CD4-positive, CD25-positive, alpha-beta regulatory T cell (primary cell): Measurements from ENCODE around the gene HOXB9. TPM values are rescaled to one million over a fixed set of nuclear protein-coding genes. Genes with fewer than 3 reads are reported as not detected.

Source experiments
- ATAC-seq, 2 donors: fragments of 150-1000 bp; cut with Tn5 transposase; one replicate each; pipeline ENCODE4 v1.10.0; 2021; ENCODE audit warnings: low read depth in 2 of 2, moderate number of reproducible peaks in 2 of 2, moderate library complexity in 1 of 2
- DNase-seq, 3 donors: peaks; one replicate each; pipeline versions ENCODE4 v3.0.0 to v3.0.0-alpha.2; 2012 to 2022; ENCODE audit warnings: mixed read lengths in 1 of 3
- H3K27ac ChIP-seq: one replicate; pipeline ENCODE4 v1.7.0; 2013; ENCODE audit warnings: mild to moderate bottlenecking, low read length; ENCODE audit not compliant: insufficient read depth, poor library complexity, severe bottlenecking
- H3K27me3 ChIP-seq: one replicate; pipeline ENCODE4 v1.7.0; 2013; ENCODE audit warnings: low read length; ENCODE audit not compliant: control insufficient read depth, insufficient read depth
- H3K36me3 ChIP-seq: one replicate; pipeline ENCODE4 v1.7.0; 2013; ENCODE audit warnings: mild to moderate bottlenecking, low read length, moderate library complexity; ENCODE audit not compliant: control insufficient read depth, insufficient read depth
- H3K4me1 ChIP-seq: 2 replicates; pipeline ENCODE4 v1.7.0; 2013; ENCODE audit warnings: mild to moderate bottlenecking, low read length; ENCODE audit not compliant: insufficient read depth, control insufficient read depth, poor library complexity, severe bottlenecking
- H3K4me3 ChIP-seq: one replicate; pipeline ENCODE4 v1.7.0; 2013; ENCODE audit warnings: low read depth, mild to moderate bottlenecking, low read length, moderate library complexity
- H3K9me3 ChIP-seq, 2 experiments: 1 replicate in 1 of 2; 2 replicates in 1 of 2; pipeline ENCODE4 v1.7.0; 2013; ENCODE audit warnings: low read length in 2 of 2, mild to moderate bottlenecking in 1 of 2, moderate library complexity in 1 of 2; ENCODE audit not compliant: control insufficient read depth in 2 of 2
- H3K27ac Mint-ChIP-seq, 3 donors: one replicate each; pipeline ENCODE4 v1.8.0; 2020 to 2022; ENCODE audit warnings: mild to moderate bottlenecking in 3 of 3, mixed read lengths in 3 of 3, moderate library complexity in 2 of 3
- H3K27me3 Mint-ChIP-seq: one replicate; pipeline ENCODE4 v1.8.0; 2022; ENCODE audit warnings: mild to moderate bottlenecking, mixed read lengths
- H3K36me3 Mint-ChIP-seq: one replicate; pipeline ENCODE4 v1.8.0; 2020; ENCODE audit warnings: mixed read lengths
- H3K4me1 Mint-ChIP-seq, 4 donors: one replicate each; pipeline ENCODE4 v1.8.0; 2020 to 2022; ENCODE audit warnings: mixed read lengths in 4 of 4, mild to moderate bottlenecking in 1 of 4
- H3K4me3 Mint-ChIP-seq, 4 donors: one replicate each; pipeline ENCODE4 v1.8.0; 2020 to 2022; ENCODE audit warnings: mild to moderate bottlenecking in 4 of 4, mixed read lengths in 4 of 4, moderate library complexity in 3 of 4
- H3K9me3 Mint-ChIP-seq, 7 donors: one replicate each; pipeline ENCODE4 v1.8.0; 2020 to 2022; ENCODE audit warnings: mixed read lengths in 7 of 7, mild to moderate bottlenecking in 3 of 7, moderate library complexity in 2 of 7
- polyA plus RNA-seq, 4 donors: library from polyadenylated mRNA; unstranded; fragments of 300-500 nt; fragmentation: Illumina TruSeq; gene quantifications; one replicate each; pipeline ENCODE4 v1.2.3, GENCODE V29; 2021
- total RNA-seq: library from RNA; stranded (reverse); gene quantifications from one replicate; pipeline ENCODE4 v1.2.3, GENCODE V29; 2022

The HOXB9 gene
- total and polyA plus RNA-seq, 5 donors from 2014 or later = 0.25 TPM; not detected in 4

DNA sequence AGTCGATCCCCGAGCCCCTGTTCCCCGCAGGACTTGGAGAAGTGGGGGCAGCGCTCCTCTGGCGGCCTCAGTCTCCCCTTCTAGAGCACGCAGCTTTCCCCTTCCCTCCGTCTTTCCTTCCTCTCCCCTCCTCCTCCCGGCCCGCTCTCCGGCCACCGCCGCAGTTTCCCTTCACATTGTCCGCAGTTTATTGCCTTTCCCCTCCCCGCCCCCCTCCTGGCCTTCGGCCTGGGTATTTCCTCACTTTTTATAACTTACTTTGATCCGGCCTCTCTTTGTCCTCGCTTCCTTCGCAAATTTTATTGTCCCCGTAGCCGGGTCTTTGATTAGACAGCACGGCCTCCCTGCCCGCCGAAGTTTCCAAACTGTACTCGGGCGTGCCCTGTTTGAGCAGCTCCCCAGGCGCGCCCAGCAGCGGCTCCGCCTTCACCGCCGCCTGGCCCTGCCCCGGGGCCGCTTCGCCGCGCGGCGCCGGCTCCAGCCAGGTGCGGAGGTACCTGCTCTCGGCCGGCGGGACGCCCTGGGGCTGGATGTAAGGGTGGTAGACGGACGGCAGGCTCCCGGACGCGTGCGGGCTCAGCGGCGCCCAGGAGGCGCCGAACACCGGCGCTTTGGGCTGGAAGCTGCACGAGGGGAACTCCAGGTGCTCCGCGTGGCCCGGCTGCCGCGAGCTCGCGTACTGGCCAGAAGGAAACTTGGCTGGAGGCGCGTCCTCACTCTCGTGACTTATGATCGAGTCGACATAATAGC is 488 bp downstream of the HOXB9 start:
- Histone ChIP-seq H3K27me3 (peaks cover 58% of the 10 kb centered on the region), H3K9me3 (no peaks in the 10 kb centered on the region), H3K27ac (no peak overlapping the region), H3K4me1 (peaks cover 27% of the 10 kb centered on the region), H3K36me3 (no peaks in the 10 kb centered on the region), H3K4me3 (peak overlapping the region; percentile 44)
- Mint-ChIP-seq H3K4me1 (peaks cover 0 to 21% (median 8%) of the 10 kb centered on the region in 4 donors), H3K4me3 (peak overlapping the region; percentile 65 to 87 (median 78)), H3K9me3 (peaks cover 0 to 2% (median 0%) of the 10 kb centered on the region in 7 donors), H3K27ac (no peak overlapping the region), H3K36me3 (no peaks in the 10 kb centered on the region), H3K27me3 (peaks cover 87% of the 10 kb centered on the region)
- DNase-seq (peak in 1 of 3 donors; percentile 42), ATAC-seq (peak; percentile 55 to 56)

DNA sequence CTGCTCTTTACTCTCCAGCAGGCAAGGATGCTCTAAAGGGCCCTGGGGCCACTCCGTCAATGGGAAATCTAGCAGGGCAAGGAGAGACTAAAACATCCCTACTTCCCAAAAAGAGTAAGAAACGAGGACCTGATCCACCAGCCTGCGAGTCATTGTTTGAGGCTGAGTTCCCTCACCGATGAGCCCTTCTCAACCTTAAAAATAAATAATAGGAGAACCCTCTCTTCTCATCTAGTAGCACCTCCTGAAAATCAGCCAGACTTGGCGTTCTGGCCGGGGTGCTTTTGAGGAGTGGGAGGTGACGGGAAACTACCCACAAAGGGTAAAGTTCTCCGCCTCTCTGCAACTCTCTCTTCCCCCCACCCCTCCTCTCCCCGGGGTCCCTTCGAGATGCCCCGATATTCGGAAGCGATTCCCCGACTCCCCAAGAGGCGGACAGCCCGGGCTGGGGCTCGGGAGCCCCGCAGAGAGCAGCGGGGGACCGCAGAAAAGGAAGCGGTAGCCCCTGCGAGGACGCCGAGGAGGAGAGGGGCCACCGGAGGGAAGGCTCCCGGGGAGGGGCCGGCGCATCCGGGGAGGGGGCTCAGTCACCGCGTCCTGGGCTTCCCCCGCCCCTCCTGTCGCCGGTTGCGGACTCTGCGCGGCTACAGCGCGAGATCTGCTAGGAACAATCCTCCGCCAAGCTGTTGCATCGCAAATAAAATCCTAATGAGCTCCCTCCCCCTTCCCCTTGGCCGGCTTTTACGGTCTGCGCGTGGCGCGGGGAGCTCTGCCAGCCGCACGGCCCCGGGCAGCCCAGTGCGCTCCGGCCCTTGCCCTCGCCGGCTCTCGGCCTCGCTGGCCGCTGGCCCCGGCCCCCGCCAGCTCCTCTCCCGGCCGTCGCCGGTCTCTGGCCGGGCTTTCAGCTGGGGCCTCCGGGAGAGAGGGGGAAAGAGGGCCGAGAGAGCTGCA is 1.3 kb downstream of the HOXB9 start:
- peaks cover 55% of the 10 kb centered on the region for H3K27me3 ChIP-seq
- Mint-ChIP-seq H3K27ac (no peak overlapping the region), H3K27me3 (peaks cover 86% of the 10 kb centered on the region), H3K36me3 (no peaks in the 10 kb centered on the region), H3K4me3 (peak overlapping the region; percentile 23 to 87 (median 74)), H3K9me3 (peaks cover 0 to 2% (median 0%) of the 10 kb centered on the region in 7 donors), H3K4me1 (peaks cover 0 to 21% (median 8%) of the 10 kb centered on the region in 4 donors)
- H3K36me3 ChIP-seq = no peaks in the 10 kb centered on the region
- H3K4me3 ChIP-seq = no peak overlapping the region
- DNase-seq (peak in 1 of 3 donors; percentile 24), ATAC-seq (peak in 1 of 2 donors; percentile 19)
- H3K9me3 ChIP-seq = no peaks in the 10 kb centered on the region
- H3K4me1 ChIP-seq = peaks cover 27% of the 10 kb centered on the region
- H3K27ac ChIP-seq = no peak overlapping the region

DNA sequence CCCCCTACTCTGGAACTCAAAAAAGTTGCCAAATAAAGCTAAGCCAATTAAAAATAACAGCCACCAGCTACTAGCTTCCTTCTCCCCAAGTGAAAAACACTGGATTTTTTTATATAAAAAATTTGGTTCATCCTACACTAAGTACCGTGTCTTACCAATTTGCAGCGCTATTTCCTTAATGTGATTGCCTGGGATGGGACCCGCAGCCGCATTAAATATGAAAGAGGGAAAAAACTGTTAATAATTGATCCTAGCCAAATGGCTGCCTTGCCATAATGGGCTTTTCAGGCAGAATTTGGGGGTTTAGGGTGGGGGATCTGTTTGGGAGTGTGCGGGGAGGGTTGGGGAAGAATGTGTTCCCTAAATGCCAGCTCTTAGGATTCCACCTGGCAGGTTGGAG is 2.0 kb downstream of the HOXB9 start:
- peaks cover 0 to 2% (median 0%) of the 10 kb centered on the region in 7 donors for H3K9me3 Mint-ChIP-seq
- H3K4me3 ChIP-seq = no peak overlapping the region
- no peak overlapping the region for H3K27ac ChIP-seq
- no peaks in the 10 kb centered on the region for H3K36me3 Mint-ChIP-seq
- H3K4me3 Mint-ChIP-seq = peak overlapping the region in 3 of 4 donors; percentile 32 to 71 (median 68)
- H3K36me3 ChIP-seq = no peaks in the 10 kb centered on the region
- H3K9me3 ChIP-seq = no peaks in the 10 kb centered on the region
- ATAC-seq (no peak), DNase-seq (no peak)
- no peak overlapping the region for H3K27ac Mint-ChIP-seq
- H3K27me3 ChIP-seq = peaks cover 52% of the 10 kb centered on the region
- H3K4me1 Mint-ChIP-seq = peaks cover 0 to 25% (median 8%) of the 10 kb centered on the region in 4 donors
- peaks cover 86% of the 10 kb centered on the region for H3K27me3 Mint-ChIP-seq
- H3K4me1 ChIP-seq = peaks cover 27% of the 10 kb centered on the region

GRCh38 chr17:48623583-48623982 is 2.6 kb downstream of the HOXB9 start:
- no peaks in the 10 kb centered on the region for H3K36me3 Mint-ChIP-seq
- H3K4me1 ChIP-seq = peaks cover 30% of the 10 kb centered on the region
- H3K4me3 ChIP-seq = no peak overlapping the region
- H3K9me3 ChIP-seq = no peaks in the 10 kb centered on the region
- DNase-seq (no peak), ATAC-seq (no peak)
- no peak overlapping the region for H3K27ac Mint-ChIP-seq
- H3K36me3 ChIP-seq = no peaks in the 10 kb centered on the region
- H3K9me3 Mint-ChIP-seq = peaks cover 0 to 3% (median 0%) of the 10 kb centered on the region in 7 donors
- H3K4me1 Mint-ChIP-seq = peaks cover 2 to 30% (median 10%) of the 10 kb centered on the region in 4 donors
- peaks cover 86% of the 10 kb centered on the region for H3K27me3 Mint-ChIP-seq
- H3K27me3 ChIP-seq = peaks cover 47% of the 10 kb centered on the region
- H3K27ac ChIP-seq = no peak overlapping the region
- peak overlapping the region in 2 of 4 donors; percentile 32 to 42 for H3K4me3 Mint-ChIP-seq

- H3K36me3 Mint-ChIP-seq = no peaks in the 10 kb centered on the region
- Histone ChIP-seq H3K36me3 (no peaks in the 10 kb centered on the region), H3K4me1 (peaks cover 38% of the 10 kb centered on the region), H3K27me3 (peaks cover 44% of the 10 kb centered on the region), H3K27ac (no peak overlapping the region), H3K9me3 (no peaks in the 10 kb centered on the region), H3K4me3 (no peak overlapping the region)
- no peak overlapping the region for H3K27ac Mint-ChIP-seq
- DNase-seq = no peak
- peaks cover 0 to 7% (median 0%) of the 10 kb centered on the region in 7 donors for H3K9me3 Mint-ChIP-seq
- H3K4me1 Mint-ChIP-seq = peaks cover 6 to 36% (median 15%) of the 10 kb centered on the region in 4 donors
- peaks cover 86% of the 10 kb centered on the region for H3K27me3 Mint-ChIP-seq
- ATAC-seq = no peak
- H3K4me3 Mint-ChIP-seq = peak overlapping the region in 2 of 4 donors; percentile 3 to 49
Measured at GRCh38 chr17:48622857-48623256, 3.3 kb downstream of the HOXB9 start.

- Histone ChIP-seq H3K27me3 (peaks cover 42% of the 10 kb centered on the region), H3K27ac (no peak overlapping the region), H3K9me3 (no peaks in the 10 kb centered on the region), H3K36me3 (no peaks in the 10 kb centered on the region), H3K4me3 (no peak overlapping the region), H3K4me1 (peaks cover 38% of the 10 kb centered on the region)
- Mint-ChIP-seq H3K4me3 (peak overlapping the region in 2 of 4 donors; percentile 8 to 49), H3K27ac (no peak overlapping the region), H3K9me3 (peaks cover 0 to 9% (median 0%) of the 10 kb centered on the region in 7 donors), H3K27me3 (peaks cover 86% of the 10 kb centered on the region), H3K36me3 (no peaks in the 10 kb centered on the region), H3K4me1 (peaks cover 10 to 39% (median 19%) of the 10 kb centered on the region in 4 donors)
- ATAC-seq (no peak), DNase-seq (no peak)
Measured at GRCh38 chr17:48621410-48622392, 4.5 kb downstream of the HOXB9 start.
